ENCODE measurements around the gene ABHD12.

The ABHD12 gene

GRCh38 chr20:25295386-25296093, 95.1 kb downstream of the ABHD12 start:
- Histone ChIP-seq H2BK12ac (ENCODE audit: low read length) (no peak overlapping the region), H3K9ac (ENCODE audit: low read depth, low read length, poor library complexity) (peak overlapping the region; percentile 44), H3K18ac (ENCODE audit: low read length) (no peak overlapping the region), H3K27me3 (ENCODE audit: control insufficient read depth in 3 of 3, insufficient read depth in 3 of 3, low read depth in 1 of 3, low read length in 3 of 3) (no peaks in the 10 kb centered on the region), H3K27ac (replicated peaks; ENCODE audit: low read length) (no peak overlapping the region), H3K4me3 (ENCODE audit: low read length in 2 of 2) (no peak overlapping the region), H2BK15ac (ENCODE audit: low read length) (no peak overlapping the region), H3K79me1 (ENCODE audit: low read depth, low read length) (peaks cover 3% of the 10 kb centered on the region), H4K8ac (ENCODE audit: low read depth, low read length) (peak overlapping the region; percentile 43), H4K91ac (ENCODE audit: low read depth, low read length, poor library complexity) (no peak overlapping the region), H3K23ac (ENCODE audit: low read depth, low read length, poor library complexity) (peak overlapping the region; percentile 73), H3K4me1 (ENCODE audit: control insufficient read depth in 2 of 2, insufficient read depth in 1 of 2, low read depth in 1 of 2, low read length in 2 of 2) (no peaks in the 10 kb centered on the region), H3K4me2 (ENCODE audit: insufficient read depth, low read length, poor library complexity, severe bottlenecking) (no peak overlapping the region), H3K14ac (ENCODE audit: low read length) (no peak overlapping the region), H3K4ac (ENCODE audit: low read length) (no peak overlapping the region), H2AFZ (ENCODE audit: low read length) (no peak overlapping the region), H2BK5ac (ENCODE audit: low read length) (peak overlapping the region; percentile 39), H3K36me3 (replicated peaks in 1 of 2; ENCODE audit: control insufficient read depth in 2 of 2, insufficient read depth in 2 of 2, low read length in 2 of 2) (peaks cover 34 to 82% of the 10 kb centered on the region in 2 donors), H2BK120ac (ENCODE audit: low read depth, low read length) (no peak overlapping the region), H3K9me3 (replicated peaks in 1 of 2; ENCODE audit: control insufficient read depth in 2 of 2, insufficient read depth in 1 of 2, low read depth in 1 of 2, low read length in 2 of 2) (peaks cover 0 to 2% of the 10 kb centered on the region in 2 donors), H2AK5ac (ENCODE audit: low read depth, low read length) (peak overlapping the region; percentile 56)
- WGBS, 2 donors (ENCODE audit: extremely low coverage in 2 of 2, insufficient read length in 2 of 2, insufficient replicate concordance in 1 of 2): no CpG with 5 or more reads among the region's 10 CpGs
- no peak for DNase-seq (ENCODE audit: low spot score)

DNA sequence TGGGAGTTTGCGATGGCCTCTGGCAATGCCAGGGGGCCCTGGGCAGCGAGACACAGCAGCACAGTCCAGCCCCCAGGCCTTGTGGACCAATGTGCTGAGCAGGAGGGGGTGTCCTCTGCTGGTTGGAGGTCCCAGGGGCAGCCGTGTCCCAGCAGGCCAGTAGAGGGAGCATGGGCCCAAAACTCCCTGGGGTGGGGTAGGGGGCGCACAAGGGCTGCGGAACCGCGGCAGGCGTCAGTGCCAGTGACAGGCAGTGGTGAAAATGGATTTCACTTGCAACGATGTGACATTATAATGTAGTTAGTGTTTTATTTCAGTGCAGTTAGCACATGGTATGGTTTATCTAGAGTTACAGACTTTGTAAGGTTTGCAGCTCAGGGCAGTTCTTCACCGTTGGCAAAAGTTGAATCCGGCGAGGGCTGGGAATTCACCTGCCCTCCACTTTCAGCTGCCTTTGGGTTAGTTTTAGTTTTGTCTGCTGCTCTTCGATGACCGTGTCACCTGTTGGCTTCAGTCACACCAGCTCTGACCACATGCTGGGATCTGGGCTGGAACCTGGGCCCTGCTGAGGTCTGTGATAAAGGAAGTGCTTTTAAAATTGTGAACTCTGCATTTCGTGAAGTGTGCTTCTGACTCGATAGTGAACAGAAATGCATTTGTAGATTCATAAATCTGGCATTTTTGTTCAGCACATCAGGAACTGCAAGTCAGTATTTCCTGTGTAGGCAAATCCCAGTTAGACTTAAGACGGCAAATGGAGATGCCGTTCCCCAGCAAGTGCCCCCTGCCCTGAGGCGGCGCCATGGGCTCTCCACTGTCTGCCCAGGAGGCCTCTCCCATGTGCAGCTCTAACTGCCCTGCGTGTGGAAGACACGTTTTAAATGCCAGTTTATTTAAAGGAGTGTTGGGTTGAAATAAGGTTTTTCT, 95.9 kb downstream of the ABHD12 start:
- no peak overlapping the region for H3K9ac ChIP-seq (ENCODE audit: low read depth, low read length, poor library complexity)
- DNase-seq (ENCODE audit: low spot score): peak; percentile 33
- no peak overlapping the region for H3K4me3 ChIP-seq (ENCODE audit: low read length in 2 of 2)
- H2BK120ac ChIP-seq (ENCODE audit: low read depth, low read length): no peak overlapping the region
- no peak overlapping the region for H3K14ac ChIP-seq (ENCODE audit: low read length)
- H2BK12ac ChIP-seq (ENCODE audit: low read length): no peak overlapping the region
- H4K8ac ChIP-seq (ENCODE audit: low read depth, low read length): no peak overlapping the region
- peaks cover 0 to 2% of the 10 kb centered on the region in 2 donors for H3K9me3 ChIP-seq (replicated peaks in 1 of 2; ENCODE audit: control insufficient read depth in 2 of 2, insufficient read depth in 1 of 2, low read depth in 1 of 2, low read length in 2 of 2)
- H3K27me3 ChIP-seq (ENCODE audit: control insufficient read depth in 3 of 3, insufficient read depth in 3 of 3, low read depth in 1 of 3, low read length in 3 of 3): no peaks in the 10 kb centered on the region
- H3K27ac ChIP-seq (replicated peaks; ENCODE audit: low read length): no peak overlapping the region
- peak overlapping the region; percentile 90 for H3K23ac ChIP-seq (ENCODE audit: low read depth, low read length, poor library complexity)
- H3K79me1 ChIP-seq (ENCODE audit: low read depth, low read length): peaks cover 3% of the 10 kb centered on the region
- no peak overlapping the region for H3K18ac ChIP-seq (ENCODE audit: low read length)
- H2BK15ac ChIP-seq (ENCODE audit: low read length): no peak overlapping the region
- no peak overlapping the region for H4K91ac ChIP-seq (ENCODE audit: low read depth, low read length, poor library complexity)
- peak overlapping the region; percentile 39 for H2BK5ac ChIP-seq (ENCODE audit: low read length)
- H2AK5ac ChIP-seq (ENCODE audit: low read depth, low read length): no peak overlapping the region
- H3K4me1 ChIP-seq (ENCODE audit: control insufficient read depth in 2 of 2, insufficient read depth in 1 of 2, low read depth in 1 of 2, low read length in 2 of 2): no peaks in the 10 kb centered on the region
- H3K36me3 ChIP-seq (replicated peaks in 1 of 2; ENCODE audit: control insufficient read depth in 2 of 2, insufficient read depth in 2 of 2, low read length in 2 of 2): peaks cover 38 to 82% of the 10 kb centered on the region in 2 donors
- no peak overlapping the region for H3K4me2 ChIP-seq (ENCODE audit: insufficient read depth, low read length, poor library complexity, severe bottlenecking)
- H3K4ac ChIP-seq (ENCODE audit: low read length): no peak overlapping the region
- no CpG with 5 or more reads among the region's 22 CpGs for WGBS, 2 donors (ENCODE audit: extremely low coverage in 2 of 2, insufficient read length in 2 of 2, insufficient replicate concordance in 1 of 2)
- H2AFZ ChIP-seq (ENCODE audit: low read length): no peak overlapping the region

DNA sequence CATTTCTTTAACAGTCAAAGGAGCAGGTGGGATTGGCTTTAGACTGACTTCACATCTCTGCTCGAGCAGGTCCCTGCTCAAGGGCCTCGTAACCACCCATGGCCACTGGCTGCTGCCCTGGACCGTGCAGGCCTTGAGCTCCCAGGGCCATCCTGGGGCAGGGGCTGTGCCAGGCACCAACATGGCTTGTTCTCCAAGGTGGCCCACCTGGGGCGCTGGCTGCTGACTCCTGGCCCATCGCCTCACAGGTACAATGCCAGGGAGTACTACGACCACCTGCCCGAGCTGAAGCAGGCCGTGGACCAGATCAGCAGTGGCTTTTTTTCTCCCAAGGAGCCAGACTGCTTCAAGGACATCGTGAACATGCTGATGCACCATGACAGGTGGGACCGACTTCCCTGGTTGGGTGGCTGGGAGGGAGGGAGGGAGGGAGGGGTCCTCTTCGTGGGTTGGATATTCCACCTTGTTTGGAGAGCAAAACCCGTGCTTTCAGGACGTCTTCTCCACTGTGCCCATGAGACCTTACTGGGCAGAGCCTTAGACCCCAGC, 96.7 kb downstream of the ABHD12 start:
- H3K9ac ChIP-seq (ENCODE audit: low read depth, low read length, poor library complexity): no peak overlapping the region
- H3K4me3 ChIP-seq (ENCODE audit: low read length in 2 of 2): no peak overlapping the region
- no peak overlapping the region for H4K8ac ChIP-seq (ENCODE audit: low read depth, low read length)
- H3K36me3 ChIP-seq (replicated peaks in 1 of 2; ENCODE audit: control insufficient read depth in 2 of 2, insufficient read depth in 2 of 2, low read length in 2 of 2): peaks cover 43 to 82% of the 10 kb centered on the region in 2 donors
- peaks cover 3% of the 10 kb centered on the region for H3K79me1 ChIP-seq (ENCODE audit: low read depth, low read length)
- peaks cover 0 to 2% of the 10 kb centered on the region in 2 donors for H3K9me3 ChIP-seq (replicated peaks in 1 of 2; ENCODE audit: control insufficient read depth in 2 of 2, insufficient read depth in 1 of 2, low read depth in 1 of 2, low read length in 2 of 2)
- H3K4me2 ChIP-seq (ENCODE audit: insufficient read depth, low read length, poor library complexity, severe bottlenecking): no peak overlapping the region
- no peak for DNase-seq (ENCODE audit: low spot score)
- H3K4ac ChIP-seq (ENCODE audit: low read length): no peak overlapping the region
- no peak overlapping the region for H4K91ac ChIP-seq (ENCODE audit: low read depth, low read length, poor library complexity)
- H2BK15ac ChIP-seq (ENCODE audit: low read length): no peak overlapping the region
- H2AK5ac ChIP-seq (ENCODE audit: low read depth, low read length): no peak overlapping the region
- H2BK120ac ChIP-seq (ENCODE audit: low read depth, low read length): no peak overlapping the region
- no peak overlapping the region for H3K18ac ChIP-seq (ENCODE audit: low read length)
- H3K14ac ChIP-seq (ENCODE audit: low read length): no peak overlapping the region
- no peaks in the 10 kb centered on the region for H3K27me3 ChIP-seq (ENCODE audit: control insufficient read depth in 3 of 3, insufficient read depth in 3 of 3, low read depth in 1 of 3, low read length in 3 of 3)
- no peak overlapping the region for H2BK12ac ChIP-seq (ENCODE audit: low read length)
- no CpG with 5 or more reads among the region's 13 CpGs for WGBS, 2 donors (ENCODE audit: extremely low coverage in 2 of 2, insufficient read length in 2 of 2, insufficient replicate concordance in 1 of 2)
- no peak overlapping the region for H3K23ac ChIP-seq (ENCODE audit: low read depth, low read length, poor library complexity)
- H2AFZ ChIP-seq (ENCODE audit: low read length): no peak overlapping the region
- H3K4me1 ChIP-seq (ENCODE audit: control insufficient read depth in 2 of 2, insufficient read depth in 1 of 2, low read depth in 1 of 2, low read length in 2 of 2): no peaks in the 10 kb centered on the region
- H2BK5ac ChIP-seq (ENCODE audit: low read length): no peak overlapping the region
- H3K27ac ChIP-seq (replicated peaks; ENCODE audit: low read length): no peak overlapping the region

- no peak overlapping the region for H3K27ac ChIP-seq (replicated peaks; ENCODE audit: low read length)
- H3K4me2 ChIP-seq (ENCODE audit: insufficient read depth, low read length, poor library complexity, severe bottlenecking): no peak overlapping the region
- no peak overlapping the region for H2BK120ac ChIP-seq (ENCODE audit: low read depth, low read length)
- no peak overlapping the region for H3K14ac ChIP-seq (ENCODE audit: low read length)
- H3K9me3 ChIP-seq (replicated peaks in 1 of 2; ENCODE audit: control insufficient read depth in 2 of 2, insufficient read depth in 1 of 2, low read depth in 1 of 2, low read length in 2 of 2): peaks cover 0 to 2% of the 10 kb centered on the region in 2 donors
- H4K8ac ChIP-seq (ENCODE audit: low read depth, low read length): no peak overlapping the region
- H3K4me3 ChIP-seq (ENCODE audit: low read length in 2 of 2): no peak overlapping the region
- no peak overlapping the region for H2AK5ac ChIP-seq (ENCODE audit: low read depth, low read length)
- no peak overlapping the region for H3K9ac ChIP-seq (ENCODE audit: low read depth, low read length, poor library complexity)
- H4K91ac ChIP-seq (ENCODE audit: low read depth, low read length, poor library complexity): no peak overlapping the region
- H3K27me3 ChIP-seq (ENCODE audit: control insufficient read depth in 3 of 3, insufficient read depth in 3 of 3, low read depth in 1 of 3, low read length in 3 of 3): no peaks in the 10 kb centered on the region
- peaks cover 3% of the 10 kb centered on the region for H3K79me1 ChIP-seq (ENCODE audit: low read depth, low read length)
- H3K36me3 ChIP-seq (replicated peaks in 1 of 2; ENCODE audit: control insufficient read depth in 2 of 2, insufficient read depth in 2 of 2, low read length in 2 of 2): peaks cover 47 to 82% of the 10 kb centered on the region in 2 donors
- no CpG with 5 or more reads among the region's 10 CpGs for WGBS, 2 donors (ENCODE audit: extremely low coverage in 2 of 2, insufficient read length in 2 of 2, insufficient replicate concordance in 1 of 2)
- no peak overlapping the region for H3K4ac ChIP-seq (ENCODE audit: low read length)
- no peak overlapping the region for H2AFZ ChIP-seq (ENCODE audit: low read length)
- no peak overlapping the region for H3K23ac ChIP-seq (ENCODE audit: low read depth, low read length, poor library complexity)
- H2BK15ac ChIP-seq (ENCODE audit: low read length): no peak overlapping the region
- H3K18ac ChIP-seq (ENCODE audit: low read length): no peak overlapping the region
- no peak for DNase-seq (ENCODE audit: low spot score)
- H3K4me1 ChIP-seq (ENCODE audit: control insufficient read depth in 2 of 2, insufficient read depth in 1 of 2, low read depth in 1 of 2, low read length in 2 of 2): no peaks in the 10 kb centered on the region
- no peak overlapping the region for H2BK12ac ChIP-seq (ENCODE audit: low read length)
- H2BK5ac ChIP-seq (ENCODE audit: low read length): no peak overlapping the region
These were observed 97.1 kb downstream of the ABHD12 start for GRCh38 chr20:25293507-25293906.
